K562 (cell line): ENCODE results near the gene VPREB3. TPM values are rescaled to one million over a fixed set of nuclear protein-coding genes. Genes with fewer than 3 reads are reported as not detected.

Experiments used
- CEBPB ChIP-seq: fragments of 450-650 bp; IDR thresholded peaks from 2 replicates; pipeline ENCODE4 v1.6.1; 2016; ENCODE audit warnings: missing genetic modification characterization, missing compliant biosample characterization
- CEBPG ChIP-seq, 3 experiments: fragments of 200-800 bp in 1 of 3; sonication (Bioruptor generic) in 1 of 3; sonication (generic) in 1 of 3; formaldehyde crosslinking in 1 of 3; IDR thresholded peaks in 2 of 3; conservative IDR thresholded peaks in 1 of 3; 2 replicates each; pipeline versions ENCODE4 v1.6.1 to v1.8.0; 2016 to 2022; ENCODE audit warnings: missing compliant biosample characterization in 2 of 3, missing genetic modification characterization in 2 of 3, mild to moderate bottlenecking in 1 of 3, missing genetic modification reagents in 1 of 3
- HDGF ChIP-seq: fragments of 450-650 bp; IDR thresholded peaks from 2 replicates; pipeline ENCODE4 v1.6.1; 2016
- HNRNPL ChIP-seq: fragments of 200-400 bp; formaldehyde crosslinking; IDR thresholded peaks from 2 replicates; pipeline ENCODE4 v1.6.1; 2017; ENCODE audit warnings: low read depth, mild to moderate bottlenecking, low read length
- KLF10 ChIP-seq: fragments of 250-450 bp; sonication (Bioruptor Pico); IDR thresholded peaks from 2 replicates; pipeline ENCODE4 v1.6.1; 2021; ENCODE audit warnings: matching md5 sums
- MXI1 ChIP-seq: IDR thresholded peaks from 2 replicates; pipeline ENCODE4 v1.6.1; 2011; ENCODE audit warnings: low read depth, mild to moderate bottlenecking, improper control_type of control experiment, low read length
- MYNN ChIP-seq, 2 experiments: sonication (generic); formaldehyde crosslinking in 1 of 2; IDR thresholded peaks; 2 replicates each; pipeline versions ENCODE4 v1.5.0 to v1.6.1; 2016 to 2020; ENCODE audit warnings: antibody characterized with exemption in 1 of 2, missing genetic modification reagents in 1 of 2
- NRF1 ChIP-seq, 2 experiments: fragments of 450-650 bp; IDR thresholded peaks in 1 of 2; conservative IDR thresholded peaks in 1 of 2; 2 replicates each; pipeline ENCODE4 v1.6.1; 2014; ENCODE audit warnings: mild to moderate bottlenecking in 2 of 2
- PCBP1 ChIP-seq: fragments of 200-400 bp; formaldehyde crosslinking; IDR thresholded peaks from 2 replicates; pipeline ENCODE4 v1.6.1; 2018; ENCODE audit warnings: mild to moderate bottlenecking, low read depth, low read length; ENCODE audit not compliant: poor library complexity, severe bottlenecking
- RBM25 ChIP-seq: fragments of 200-400 bp; formaldehyde crosslinking; IDR thresholded peaks from 2 replicates; pipeline ENCODE4 v1.6.1; 2018; ENCODE audit warnings: low read length, low read depth, moderate library complexity; ENCODE audit not compliant: severe bottlenecking
- SMAD2 ChIP-seq: fragments of 150-350 bp; IDR thresholded peaks from 2 replicates; pipeline ENCODE4 v1.6.1; 2014; ENCODE audit warnings: low read depth, mild to moderate bottlenecking, low read length
- SP2 ChIP-seq: IDR thresholded peaks from 2 replicates; pipeline ENCODE4 v1.6.1; 2011; ENCODE audit warnings: mild to moderate bottlenecking, low read depth, low read length, moderate library complexity; ENCODE audit not compliant: poor library complexity, severe bottlenecking; ENCODE audit errors: extremely low read depth
- SRSF3 ChIP-seq: fragments of 200-400 bp; formaldehyde crosslinking; IDR thresholded peaks from 2 replicates; pipeline ENCODE4 v1.6.1; 2016; ENCODE audit warnings: mild to moderate bottlenecking, low read length, moderate library complexity; ENCODE audit not compliant: insufficient read depth
- STAT5B ChIP-seq: fragments of 250-450 bp; sonication (Bioruptor Pico); IDR thresholded peaks from 2 replicates; pipeline ENCODE4 v1.8.0; 2021; ENCODE audit warnings: mild to moderate bottlenecking, inconsistent platforms
- TOE1 ChIP-seq, 2 experiments: fragments of 450-650 bp in 1 of 2; sonication (generic) in 1 of 2; formaldehyde crosslinking in 1 of 2; IDR thresholded peaks; 2 replicates each; pipeline versions ENCODE4 v1.7.1 to v1.8.0; 2016 to 2022; ENCODE audit warnings: borderline replicate concordance in 2 of 2, mild to moderate bottlenecking in 2 of 2, antibody characterized with exemption in 1 of 2, inconsistent platforms in 1 of 2, low read depth in 1 of 2, missing genetic modification reagents in 1 of 2, moderate library complexity in 1 of 2
- ZNF140 ChIP-seq: fragments of 250-450 bp; sonication (Bioruptor Pico); IDR thresholded peaks from 2 replicates; pipeline ENCODE4 v1.8.0; 2021; ENCODE audit warnings: moderate library complexity, mild to moderate bottlenecking, inconsistent platforms
- ZNF589 ChIP-seq: fragments of 200-800 bp; sonication (Bioruptor generic); IDR thresholded peaks from 2 replicates; pipeline ENCODE4 v1.6.1; 2016; ENCODE audit warnings: low read depth, missing genetic modification characterization, missing compliant biosample characterization
- ZNF644 ChIP-seq: fragments of 200-800 bp; sonication (Bioruptor generic); IDR thresholded peaks from 2 replicates; pipeline ENCODE4 v1.6.1; 2016; ENCODE audit warnings: low read depth, missing genetic modification characterization, missing compliant biosample characterization
- ZNF79 ChIP-seq: fragments of 250-450 bp; sonication (Bioruptor Pico); IDR thresholded peaks from 2 replicates; pipeline ENCODE4 v1.4.0; 2020; ENCODE audit warnings: low read depth, mild to moderate bottlenecking, moderate library complexity
- polyA plus RNA-seq, 8 experiments: library from polyadenylated mRNA; depleted of rRNA in 4 of 8; stranded (reverse) in 5 of 8; unstranded in 3 of 8; fragments of >200 nt; fragmentation: Nextera tagmentation in 2 of 8; fragmentation: Illumina TruSeq in 1 of 8; extraction: Ambion mirVana in 2 of 8; extraction: Trizol in 1 of 8; gene quantifications; 2 replicates each; pipeline versions ENCODE4 v1.2.1 to v1.2.3, GENCODE V29; 2011 to 2014; ENCODE audit warnings: inconsistent platforms in 1 of 8, missing spikeins in 1 of 8
- total RNA-seq, 7 experiments: library from RNA; depleted of rRNA in 6 of 7; stranded (reverse); fragments of >200 nt in 6 of 7; fragmentation: Illumina TruSeq in 2 of 7; extraction: Trizol in 2 of 7; gene quantifications; 2 replicates each; pipeline versions ENCODE4 v1.2.1 to v1.2.3, GENCODE V29; 2011 to 2021; ENCODE audit warnings: low replicate concordance in 1 of 7
- TF ChIP-seq, protein P1 (sequence below): fragments of 450-650 bp; IDR thresholded peaks from 2 replicates; pipeline ENCODE4 v1.6.1; 2016; ENCODE audit warnings: antibody characterized with exemption
- TF ChIP-seq, protein P2 (sequence below): sonication (generic); formaldehyde crosslinking; IDR thresholded peaks from 2 replicates; pipeline ENCODE4 v1.8.1; 2023; ENCODE audit warnings: mild to moderate bottlenecking, missing genetic modification reagents
- TF ChIP-seq, protein P3 (sequence below), 3 experiments: IDR thresholded peaks in 2 of 3; conservative IDR thresholded peaks in 1 of 3; 2 replicates each; pipeline ENCODE4 v1.5.1; 2011 to 2012; ENCODE audit warnings: low read length in 3 of 3, mild to moderate bottlenecking in 3 of 3, control low read depth in 2 of 3, improper control_type of control experiment in 1 of 3, inconsistent platforms in 1 of 3, low read depth in 1 of 3, mixed read lengths in 1 of 3, moderate library complexity in 1 of 3; ENCODE audit not compliant: insufficient read depth in 2 of 3

Gene VPREB3
- total and polyA plus RNA-seq, 9 of the 15 experiments (the other 6 are each of a cell fraction or from before 2014, with no cell fraction given) = 0.14 to 0.71 (median 0.20) TPM; not detected in 6

DNA sequence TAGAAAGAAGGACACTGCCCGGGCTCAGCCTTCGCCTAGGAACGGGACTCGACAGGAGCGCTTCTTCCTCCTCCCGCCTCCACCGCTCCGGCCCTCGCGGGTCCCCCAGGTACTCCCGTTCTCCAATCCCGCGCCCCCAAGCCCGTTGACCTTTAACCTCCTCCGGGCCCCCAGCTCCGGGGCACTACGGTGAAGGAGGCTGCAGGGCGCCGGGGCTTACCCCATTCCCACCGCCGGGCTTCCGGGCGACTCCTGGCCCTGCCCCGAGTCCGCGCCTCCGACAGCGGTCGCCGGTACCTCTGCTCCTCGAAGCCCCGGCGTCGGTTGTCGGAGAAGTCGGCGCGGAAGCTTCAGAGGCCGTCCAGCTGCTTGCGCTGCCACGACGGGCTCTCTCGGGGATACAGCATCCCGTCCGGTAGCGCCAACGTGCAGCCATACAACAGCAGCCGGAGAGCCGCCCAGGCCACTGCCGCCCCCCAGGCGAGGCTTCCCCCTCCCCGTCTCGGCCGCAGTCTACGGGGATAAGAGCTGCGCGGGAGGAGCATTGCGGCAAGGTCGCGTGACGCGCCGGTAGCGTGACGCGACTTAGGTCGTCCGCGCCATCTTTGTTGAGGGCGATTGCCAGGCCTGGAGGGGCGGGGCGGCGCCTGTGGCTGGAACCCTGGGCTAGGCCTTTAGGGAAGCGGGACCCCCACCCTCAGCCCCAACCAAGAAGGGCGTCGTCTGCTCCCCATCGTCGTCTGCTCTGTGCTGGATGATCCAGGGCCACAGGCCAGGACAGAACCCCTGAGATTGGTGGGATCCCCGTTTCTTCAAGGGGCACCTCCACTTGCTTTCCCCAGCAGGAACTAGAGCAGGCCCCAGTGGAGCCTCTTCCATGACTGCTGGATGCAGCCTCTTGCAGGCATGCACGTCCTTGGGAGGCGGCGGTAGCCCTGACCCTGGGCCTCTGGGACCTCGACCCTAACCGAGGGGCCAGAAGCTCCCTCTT is 37.1 kb downstream of the VPREB3 start (continued):
- TF ChIP-seq, protein P1, sequence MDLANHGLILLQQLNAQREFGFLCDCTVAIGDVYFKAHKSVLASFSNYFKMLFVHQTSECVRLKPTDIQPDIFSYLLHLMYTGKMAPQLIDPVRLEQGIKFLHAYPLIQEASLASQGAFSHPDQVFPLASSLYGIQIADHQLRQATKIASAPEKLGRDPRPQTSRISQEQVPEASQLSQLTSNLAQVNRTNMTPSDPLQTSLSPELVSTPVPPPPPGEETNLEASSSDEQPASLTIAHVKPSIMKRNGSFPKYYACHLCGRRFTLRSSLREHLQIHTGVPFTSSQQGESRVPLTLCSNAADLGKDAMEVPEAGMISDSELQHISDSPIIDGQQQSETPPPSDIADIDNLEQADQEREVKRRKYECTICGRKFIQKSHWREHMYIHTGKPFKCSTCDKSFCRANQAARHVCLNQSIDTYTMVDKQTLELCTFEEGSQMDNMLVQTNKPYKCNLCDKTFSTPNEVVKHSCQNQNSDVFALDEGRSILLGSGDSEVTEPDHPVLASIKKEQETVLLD = peak; percentile 84
- TF ChIP-seq MXI1 (no peak), SMAD2 (no peak), KLF10 (CRISPR knock-in tag) (no peak), PCBP1 (no peak), NRF1 (conservative IDR thresholded peaks at IDR 0.05 in 1 of 2, IDR thresholded peaks at IDR 0.05 in 1 of 2) (peak; percentile 85 to 89), STAT5B (no peak), ZNF140 (CRISPR knock-in tag) (no peak), TOE1 (IDR thresholded peaks at IDR 0.05; ENCODE audit: borderline replicate concordance) (peak; percentile 85), TOE1 (CRISPR knock-in tag; IDR thresholded peaks at IDR 0.05; ENCODE audit: borderline replicate concordance, low read depth) (no peak), CEBPG (CRISPR knock-in tag; IDR thresholded peaks at IDR 0.05) (no peak), CEBPG (tag; conservative IDR thresholded peaks at IDR 0.05 in 1 of 2, IDR thresholded peaks at IDR 0.05 in 1 of 2) (no peak), MYNN (IDR thresholded peaks at IDR 0.05) (no peak), MYNN (CRISPR knock-in tag; IDR thresholded peaks at IDR 0.05) (no peak), HDGF (no peak), SRSF3 (no peak), CEBPB (tag) (no peak), ZNF589 (no peak), SP2 (no peak), ZNF79 (CRISPR knock-in tag) (no peak), HNRNPL (no peak), ZNF644 (tag) (no peak), RBM25 (no peak)
- TF ChIP-seq, protein P2, sequence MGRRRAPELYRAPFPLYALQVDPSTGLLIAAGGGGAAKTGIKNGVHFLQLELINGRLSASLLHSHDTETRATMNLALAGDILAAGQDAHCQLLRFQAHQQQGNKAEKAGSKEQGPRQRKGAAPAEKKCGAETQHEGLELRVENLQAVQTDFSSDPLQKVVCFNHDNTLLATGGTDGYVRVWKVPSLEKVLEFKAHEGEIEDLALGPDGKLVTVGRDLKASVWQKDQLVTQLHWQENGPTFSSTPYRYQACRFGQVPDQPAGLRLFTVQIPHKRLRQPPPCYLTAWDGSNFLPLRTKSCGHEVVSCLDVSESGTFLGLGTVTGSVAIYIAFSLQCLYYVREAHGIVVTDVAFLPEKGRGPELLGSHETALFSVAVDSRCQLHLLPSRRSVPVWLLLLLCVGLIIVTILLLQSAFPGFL (CRISPR knock-in tag) = no peak
- TF ChIP-seq, protein P3, sequence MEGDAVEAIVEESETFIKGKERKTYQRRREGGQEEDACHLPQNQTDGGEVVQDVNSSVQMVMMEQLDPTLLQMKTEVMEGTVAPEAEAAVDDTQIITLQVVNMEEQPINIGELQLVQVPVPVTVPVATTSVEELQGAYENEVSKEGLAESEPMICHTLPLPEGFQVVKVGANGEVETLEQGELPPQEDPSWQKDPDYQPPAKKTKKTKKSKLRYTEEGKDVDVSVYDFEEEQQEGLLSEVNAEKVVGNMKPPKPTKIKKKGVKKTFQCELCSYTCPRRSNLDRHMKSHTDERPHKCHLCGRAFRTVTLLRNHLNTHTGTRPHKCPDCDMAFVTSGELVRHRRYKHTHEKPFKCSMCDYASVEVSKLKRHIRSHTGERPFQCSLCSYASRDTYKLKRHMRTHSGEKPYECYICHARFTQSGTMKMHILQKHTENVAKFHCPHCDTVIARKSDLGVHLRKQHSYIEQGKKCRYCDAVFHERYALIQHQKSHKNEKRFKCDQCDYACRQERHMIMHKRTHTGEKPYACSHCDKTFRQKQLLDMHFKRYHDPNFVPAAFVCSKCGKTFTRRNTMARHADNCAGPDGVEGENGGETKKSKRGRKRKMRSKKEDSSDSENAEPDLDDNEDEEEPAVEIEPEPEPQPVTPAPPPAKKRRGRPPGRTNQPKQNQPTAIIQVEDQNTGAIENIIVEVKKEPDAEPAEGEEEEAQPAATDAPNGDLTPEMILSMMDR (IDR thresholded peaks at IDR 0.05 in 2 of 3, conservative IDR thresholded peaks at IDR 0.05 in 1 of 3; ENCODE audit: insufficient read depth in 2 of 3, low read depth in 1 of 3, low read length in 3 of 3) = no peak
